SK-N-SH (cell line): Measurements from ENCODE around the gene PLD6. TPM values are rescaled to one million over a fixed set of nuclear protein-coding genes. Genes with fewer than 3 reads are reported as not detected.

ENCODE experiments used
- CTCF ChIA-PET: fragments of 300-600, 350-600 bp; formaldehyde crosslinking; extraction: SDS; loops from one replicate; lab custom pipeline; 2021; lab: Yijun Ruan, JAX
- POLR2A ChIA-PET: fragments of 350-600 bp; sonication (Branson Sonifier 250); formaldehyde crosslinking; extraction: SDS; loops from one replicate; lab custom pipeline; 2020; ENCODE audit warnings: antibody characterized with exemption, inconsistent platforms; lab: Yijun Ruan, JAX
- DNase-seq: peaks from one replicate; pipeline ENCODE4 v3.0.0; 2012
- H2AFZ ChIP-seq: fragments of 200-600 bp; sonication (generic); 2 replicates; pipeline ENCODE4 v1.8.1; 2016; ENCODE audit warnings: antibody characterized with exemption, mild to moderate bottlenecking, low read depth
- H3F3A ChIP-seq: fragments of 200-600 bp; sonication (generic); replicated peaks from 2 replicates; pipeline ENCODE3; 2016; ENCODE audit warnings: antibody characterized with exemption, mild to moderate bottlenecking; ENCODE audit not compliant: insufficient read depth
- H3K27ac ChIP-seq, 2 experiments: fragments of 200-500 bp in 1 of 2; fragments of 200-600 bp in 1 of 2; sonication (Bioruptor generic) in 1 of 2; sonication (generic), shearing (Covaris generic) in 1 of 2; 2 replicates each; pipeline versions ENCODE4 v1.5.1 to v1.6.1; 2014 to 2016; ENCODE audit warnings: low read depth in 2 of 2, inconsistent platforms in 1 of 2, low read length in 1 of 2, mild to moderate bottlenecking in 1 of 2, mixed read lengths in 1 of 2
- H3K27me3 ChIP-seq: fragments of 200-600 bp; sonication (generic), shearing (Covaris generic); 2 replicates; pipeline ENCODE4 v1.6.1; 2016; ENCODE audit warnings: mixed run types; ENCODE audit not compliant: insufficient read depth
- H3K36me3 ChIP-seq, 2 experiments: fragments of 200-500 bp in 1 of 2; fragments of 200-600 bp in 1 of 2; sonication (Bioruptor generic) in 1 of 2; sonication (generic) in 1 of 2; replicated peaks in 1 of 2; 2 replicates each; pipeline versions ENCODE3 to v1.5.1; 2014 to 2016; ENCODE audit warnings: low read length in 1 of 2, mild to moderate bottlenecking in 1 of 2; ENCODE audit not compliant: insufficient read depth in 2 of 2, control insufficient read depth in 1 of 2
- H3K4me1 ChIP-seq, 2 experiments: fragments of 200-500 bp in 1 of 2; fragments of 200-600 bp in 1 of 2; sonication (Bioruptor generic) in 1 of 2; sonication (generic), shearing (Covaris generic) in 1 of 2; 2 replicates each; pipeline versions ENCODE4 v1.5.1 to v1.6.1; 2014 to 2016; ENCODE audit warnings: low read depth in 1 of 2, low read length in 1 of 2, mixed run types in 1 of 2; ENCODE audit not compliant: insufficient read depth in 2 of 2, control insufficient read depth in 1 of 2
- H3K4me2 ChIP-seq: fragments of 200-600 bp; sonication (generic), shearing (Covaris generic); 2 replicates; pipeline ENCODE4 v1.6.1; 2017; ENCODE audit warnings: mixed run types
- H3K4me3 ChIP-seq, 2 experiments: fragments of 200-500 bp in 1 of 2; fragments of 200-600 bp in 1 of 2; sonication (Bioruptor generic) in 1 of 2; sonication (generic), shearing (Covaris generic) in 1 of 2; 2 replicates each; pipeline versions ENCODE4 v1.5.1 to v1.8.1; 2014 to 2016; ENCODE audit warnings: low read depth in 2 of 2, inconsistent platforms in 1 of 2, low read length in 1 of 2, mild to moderate bottlenecking in 1 of 2, mixed read lengths in 1 of 2, moderate library complexity in 1 of 2
- H3K79me2 ChIP-seq: fragments of 200-600 bp; sonication (generic); 2 replicates; pipeline ENCODE4 v1.8.1; 2017; ENCODE audit warnings: mild to moderate bottlenecking; ENCODE audit not compliant: insufficient read depth
- H3K9ac ChIP-seq: fragments of 200-600 bp; sonication (generic); 2 replicates; pipeline ENCODE4 v1.6.1; 2017; ENCODE audit warnings: mixed run types
- H3K9me2 ChIP-seq: fragments of 200-600 bp; sonication (generic); 2 replicates; pipeline ENCODE4 v1.6.1; 2017; ENCODE audit warnings: mixed run types
- H3K9me3 ChIP-seq: fragments of 200-600 bp; sonication (generic); 2 replicates; pipeline ENCODE4 v1.6.1; 2017; ENCODE audit warnings: mixed run types, mild to moderate bottlenecking, moderate library complexity
- H4K20me1 ChIP-seq: fragments of 200-600 bp; sonication (generic); 2 replicates; pipeline ENCODE4 v1.6.1; 2017; ENCODE audit warnings: mild to moderate bottlenecking, mixed run types; ENCODE audit not compliant: insufficient read depth
- CHD2 ChIP-seq: fragments of 150-350 bp; IDR thresholded peaks from 2 replicates; pipeline ENCODE4 v1.6.1; 2018; ENCODE audit warnings: low read length; ENCODE audit not compliant: partially characterized antibody
- CTCF ChIP-seq: fragments of 200-600 bp; sonication (generic); IDR thresholded peaks from 2 replicates; pipeline ENCODE4 v1.6.1; 2017; ENCODE audit warnings: antibody characterized with exemption, mild to moderate bottlenecking, moderate library complexity
- FOXJ3 ChIP-seq: sonication (generic); formaldehyde crosslinking; IDR thresholded peaks from 2 replicates; pipeline ENCODE4 v1.5.1; 2020; ENCODE audit warnings: mild to moderate bottlenecking, missing genetic modification reagents
- FOXM1 ChIP-seq: IDR thresholded peaks from 2 replicates; pipeline ENCODE4 v1.4.0; 2012; ENCODE audit warnings: low read depth, mild to moderate bottlenecking
- GABPA ChIP-seq: IDR thresholded peaks from 2 replicates; pipeline ENCODE4 v1.4.0; 2012; ENCODE audit warnings: low read depth, mild to moderate bottlenecking
- IRF3 ChIP-seq: fragments of 150-350 bp; IDR thresholded peaks from 2 replicates; pipeline ENCODE4 v1.6.1; 2016; ENCODE audit warnings: mild to moderate bottlenecking, low read depth, low read length
- MXI1 ChIP-seq: IDR thresholded peaks from 2 replicates; pipeline ENCODE4 v1.6.1; 2012; ENCODE audit warnings: mild to moderate bottlenecking, low read depth, low read length, improper control_type of control experiment
- POLR2AphosphoS5 ChIP-seq: IDR thresholded peaks from 2 replicates; pipeline ENCODE4 v1.6.1; 2012; ENCODE audit warnings: low read depth, low read length
- RFX5 ChIP-seq: IDR thresholded peaks from 2 replicates; pipeline ENCODE4 v1.6.1; 2012; ENCODE audit warnings: mild to moderate bottlenecking, improper control_type of control experiment, low read length
- SIN3A ChIP-seq: IDR thresholded peaks from 2 replicates; pipeline ENCODE4 v1.6.1; 2012; ENCODE audit warnings: low read depth, mild to moderate bottlenecking, low read length, moderate library complexity, borderline replicate concordance
- TAF1 ChIP-seq: IDR thresholded peaks from 2 replicates; pipeline ENCODE4 v1.6.1; 2012; ENCODE audit warnings: low read depth, mild to moderate bottlenecking, low read length, moderate library complexity, borderline replicate concordance
- TCF12 ChIP-seq: IDR thresholded peaks from 2 replicates; pipeline ENCODE4 v1.4.0; 2012
- USF2 ChIP-seq: fragments of 150-350 bp; IDR thresholded peaks from 2 replicates; pipeline ENCODE4 v1.6.1; 2017; ENCODE audit warnings: antibody characterized with exemption, low read length, low read depth, borderline replicate concordance
- WGBS: methylation state at CpG from one replicate; pipeline ENCODE4 v1.1.6; 2017; ENCODE audit warnings: low lambda C conversion rate; 5-methylcytosine and 5-hydroxymethylcytosine counted together
- polyA plus RNA-seq, 3 experiments: library from polyadenylated mRNA; depleted of rRNA; stranded (reverse); fragments of >200 nt; gene quantifications; 2 replicates each; pipeline ENCODE4 v1.2.3, GENCODE V29; 2012
- TF ChIP-seq, protein P1 (sequence below): IDR thresholded peaks from 2 replicates; pipeline ENCODE4; 2012

Gene PLD6
- polyA plus RNA-seq, 1 of the 3 experiments (the other 2 are of a cell fraction), result 3.7 TPM

GRCh38 chr17:17198281-17198680, 7.9 kb downstream of the PLD6 start:
- Histone ChIP-seq H3F3A (peaks cover 9% of the 10 kb centered on the region), H3K9me3 (no peaks in the 10 kb centered on the region), H3K9ac (no peak overlapping the region), H3K4me3 (no peak overlapping the region), H3K27ac (no peak overlapping the region), H3K27me3 (no peaks in the 10 kb centered on the region), H3K36me3 (peaks cover 0 to 2% of the 10 kb centered on the region in 2 experiments), H3K9me2 (no peaks in the 10 kb centered on the region), H3K4me2 (no peak overlapping the region), H3K4me1 (no peaks in the 10 kb centered on the region; a peak in 1 of 4 replicates), H4K20me1 (no peaks in the 10 kb centered on the region), H2AFZ (no peak overlapping the region), H3K79me2 (no peaks in the 10 kb centered on the region)
- TF ChIP-seq, protein P1, sequence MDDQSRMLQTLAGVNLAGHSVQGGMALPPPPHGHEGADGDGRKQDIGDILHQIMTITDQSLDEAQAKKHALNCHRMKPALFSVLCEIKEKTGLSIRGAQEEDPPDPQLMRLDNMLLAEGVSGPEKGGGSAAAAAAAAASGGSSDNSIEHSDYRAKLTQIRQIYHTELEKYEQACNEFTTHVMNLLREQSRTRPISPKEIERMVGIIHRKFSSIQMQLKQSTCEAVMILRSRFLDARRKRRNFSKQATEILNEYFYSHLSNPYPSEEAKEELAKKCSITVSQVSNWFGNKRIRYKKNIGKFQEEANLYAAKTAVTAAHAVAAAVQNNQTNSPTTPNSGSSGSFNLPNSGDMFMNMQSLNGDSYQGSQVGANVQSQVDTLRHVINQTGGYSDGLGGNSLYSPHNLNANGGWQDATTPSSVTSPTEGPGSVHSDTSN, result no peak
- TF ChIP-seq FOXJ3 (CRISPR knock-in tag) (no peak), POLR2AphosphoS5 (no peak), FOXM1 (no peak), TCF12 (no peak), USF2 (no peak), GABPA (no peak), CHD2 (no peak), MXI1 (no peak), RFX5 (no peak), TAF1 (no peak), IRF3 (no peak), SIN3A (no peak), CTCF (no peak)
- ChIA-PET POLR2A (interaction anchor here (0.7 kb wide), 1 partner anchor 128 kb away, joined by 7 read pairs; no protein-coding TSS in a partner anchor), CTCF (no interaction called here)
- 100% methylated on average over 1 of the region's 1 CpG for WGBS
- no peak for DNase-seq
